ENCODE measurements around the gene MEF2A.

Gene MEF2A

GRCh38 chr15:99564221-99565048 is 1.3 kb upstream of the MEF2A start:
- DNase-seq (ENCODE audit: low spot score): peak; percentile 80

- DNase-seq (ENCODE audit: low spot score): peak; percentile 67
These were observed 810 bp upstream of the MEF2A start for GRCh38 chr15:99565049-99565298.

DNA sequence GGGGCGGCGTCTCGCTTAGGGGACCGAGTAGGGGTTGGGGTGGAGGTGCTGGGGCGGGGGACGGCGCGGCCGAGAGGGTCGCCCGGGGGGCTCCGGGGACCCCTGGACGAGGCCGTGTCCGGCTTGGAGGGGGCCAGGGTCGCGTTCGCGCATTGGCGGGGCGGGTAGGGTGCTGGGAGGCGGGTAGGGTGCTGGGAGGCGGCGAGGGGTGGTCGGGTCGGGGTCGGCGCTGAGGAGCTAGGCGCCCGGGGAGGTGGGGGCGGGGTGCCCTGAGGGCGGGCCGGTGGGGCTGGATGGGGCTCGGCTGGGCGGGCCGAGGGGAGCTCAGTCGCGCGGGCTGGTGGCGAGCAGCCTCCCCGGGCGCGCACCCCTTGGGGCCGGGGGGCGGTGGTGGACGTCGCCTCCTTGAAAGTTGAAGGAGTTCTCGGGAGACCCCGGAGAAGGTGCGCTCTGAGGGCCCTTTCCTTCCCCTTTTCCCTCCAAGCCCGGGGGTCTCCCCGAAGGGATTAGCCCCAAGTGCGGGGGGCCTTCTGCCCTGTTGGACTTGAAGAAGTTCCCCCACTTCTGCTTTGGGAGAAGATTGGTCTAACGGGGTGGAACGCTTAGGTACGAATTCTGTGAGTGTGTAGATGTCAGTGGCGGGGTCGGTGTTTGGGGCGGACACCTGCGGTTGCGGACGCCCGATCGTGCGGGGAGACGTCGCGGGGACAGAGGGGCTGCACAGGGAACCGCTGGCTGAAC is 543 bp downstream of the MEF2A start:
- DNase-seq (ENCODE audit: low spot score): peak; percentile 30

GRCh38 chr15:99568625-99569352 is 3.0 kb downstream of the MEF2A start:
- DNase-seq (ENCODE audit: low spot score): no peak

- no peak for DNase-seq (ENCODE audit: low spot score)
These were observed 5.5 kb downstream of the MEF2A start for GRCh38 chr15:99571299-99571698.

GRCh38 chr15:99574048-99574447 is 8.3 kb downstream of the MEF2A start:
- no peak for DNase-seq (ENCODE audit: low spot score)

DNA sequence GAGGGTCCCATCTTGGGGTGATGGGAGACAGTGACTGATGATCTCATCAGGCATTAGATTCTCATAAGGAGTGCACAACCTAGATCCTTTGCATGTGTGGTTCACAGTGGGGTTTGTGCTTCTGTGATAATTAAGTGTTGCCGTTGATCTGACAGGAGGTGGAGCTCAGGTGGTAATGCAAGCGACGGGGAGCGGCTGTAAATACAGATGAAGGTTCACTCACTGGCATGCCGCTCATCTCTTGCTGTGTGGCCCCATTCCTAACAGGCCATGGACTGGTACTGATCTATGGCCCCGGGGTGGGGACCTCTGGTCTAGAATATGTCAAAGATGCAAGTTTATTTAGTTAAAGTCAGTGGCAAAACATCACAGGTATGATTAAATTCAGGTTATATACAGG is 8.7 kb downstream of the MEF2A start:
- DNase-seq (ENCODE audit: low spot score): no peak

DNA sequence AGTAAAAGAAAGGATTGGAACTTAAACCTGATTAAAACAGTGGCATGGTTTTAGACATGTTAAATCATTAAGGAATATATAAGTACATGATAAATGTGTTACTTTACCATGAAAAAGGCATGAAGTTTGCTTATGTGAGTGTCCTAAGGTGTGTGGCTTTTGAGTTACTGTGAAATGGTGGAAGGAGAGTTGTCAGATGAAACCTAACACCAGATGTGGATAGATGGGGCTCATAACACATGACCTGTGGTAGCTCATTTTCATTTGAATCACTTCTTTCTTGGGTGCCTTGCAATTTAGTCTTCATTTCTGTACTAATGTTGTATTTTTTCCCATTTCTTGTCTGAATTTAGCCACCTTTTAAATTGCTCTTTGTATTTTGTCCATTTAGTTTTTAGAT is 13.0 kb downstream of the MEF2A start:
- DNase-seq (ENCODE audit: low spot score): no peak

DNA sequence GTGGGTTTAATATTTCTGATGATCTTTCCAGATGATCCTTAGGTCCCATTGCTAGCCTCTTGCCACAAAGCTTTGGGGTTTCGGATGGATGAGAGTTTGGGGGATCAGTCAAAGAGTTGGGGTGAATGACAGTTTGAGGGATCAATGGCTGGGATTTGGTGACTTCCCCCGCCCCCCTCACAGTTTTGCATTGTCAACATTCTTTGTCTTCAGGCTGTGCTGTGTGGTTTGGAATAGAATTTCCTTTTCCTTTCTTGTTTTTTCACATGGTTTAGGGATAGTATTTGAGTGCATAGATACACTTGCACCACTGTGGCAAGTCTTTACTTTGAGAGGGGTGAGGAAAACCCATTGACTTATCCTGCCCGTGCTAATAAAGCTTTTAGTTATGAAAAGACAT is 14.3 kb downstream of the MEF2A start:
- DNase-seq (ENCODE audit: low spot score): no peak

GRCh38 chr15:99582508-99582960 is 16.8 kb downstream of the MEF2A start:
- no peak for DNase-seq (ENCODE audit: low spot score)

DNA sequence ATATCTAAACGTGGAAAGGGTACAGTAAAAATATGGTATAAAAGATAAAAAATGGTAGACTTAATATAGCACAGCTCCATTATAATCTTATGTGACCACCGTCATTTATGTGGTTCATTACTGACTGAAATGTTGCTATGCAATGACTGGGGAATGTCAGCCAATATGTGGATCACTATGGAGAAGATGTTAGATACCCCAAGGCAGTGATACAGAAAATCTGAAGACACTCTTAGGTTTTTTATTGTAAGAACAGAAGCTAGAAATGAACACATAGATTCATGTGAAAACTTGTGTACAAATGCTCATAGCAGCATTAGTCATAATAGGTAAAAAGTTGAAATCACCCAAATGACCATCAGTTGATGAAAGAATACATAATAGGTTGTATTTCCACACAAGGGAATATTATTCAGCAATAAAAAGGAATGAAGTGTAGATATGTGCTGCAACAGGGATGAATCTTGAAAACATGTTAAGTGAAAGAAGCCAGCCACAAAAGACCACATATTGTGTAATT is 18.4 kb downstream of the MEF2A start:
- DNase-seq (ENCODE audit: low spot score): no peak

DNA sequence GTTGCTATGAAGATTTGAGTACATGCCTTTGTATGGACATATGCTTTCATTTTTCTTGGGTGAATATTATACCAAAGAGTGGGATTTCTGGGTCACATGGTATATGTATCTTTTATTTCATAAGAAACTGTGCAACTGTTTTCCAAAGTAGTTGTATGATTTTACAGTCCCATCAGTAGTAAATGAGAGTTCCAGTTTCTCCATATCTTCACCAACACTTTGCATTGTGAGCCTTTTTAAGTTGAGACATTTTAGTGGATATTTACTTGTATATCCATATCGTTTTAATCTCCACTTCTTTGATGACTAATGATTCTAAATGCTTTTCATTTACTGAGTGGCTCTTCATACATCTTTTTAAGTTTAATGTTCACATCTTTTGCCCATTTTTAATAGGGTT is 20.3 kb downstream of the MEF2A start:
- DNase-seq (ENCODE audit: low spot score): no peak

GRCh38 chr15:99589801-99590200 is 24.0 kb downstream of the MEF2A start:
- DNase-seq (ENCODE audit: low spot score): no peak

DNA sequence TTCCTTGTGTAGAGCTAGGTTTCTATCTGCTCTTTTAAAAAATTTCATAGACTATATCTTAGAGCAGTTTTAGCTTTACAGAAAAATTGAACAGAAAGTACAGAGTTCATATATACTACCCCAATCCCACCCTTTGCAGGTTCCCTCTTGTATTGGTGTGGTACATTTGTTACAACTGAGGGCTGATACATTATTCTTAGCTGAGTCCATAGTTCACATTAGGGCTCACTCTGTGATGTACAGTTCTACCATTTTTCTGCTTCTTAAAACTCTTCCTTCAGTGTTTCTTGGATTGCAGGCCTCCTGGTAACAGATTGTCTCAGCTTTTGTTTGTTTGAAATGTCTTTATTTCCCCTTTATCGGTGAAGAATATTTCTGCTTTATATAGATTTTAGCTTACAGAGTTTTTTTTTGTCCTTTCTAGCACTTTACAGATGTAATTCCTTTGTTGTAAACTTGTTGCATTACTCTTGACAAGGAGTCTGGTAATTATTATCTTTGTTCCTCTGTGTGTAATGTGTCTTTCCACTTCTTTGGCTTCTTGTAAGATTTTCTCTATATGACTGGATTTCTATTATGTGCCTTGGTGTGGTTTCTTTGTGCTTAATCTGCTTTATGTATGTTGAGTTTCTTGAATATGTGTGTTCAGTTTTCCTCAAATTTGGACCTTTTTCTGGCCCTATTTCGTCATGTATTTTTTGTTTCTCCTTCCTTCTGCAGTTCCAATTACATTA is 25.3 kb downstream of the MEF2A start:
- DNase-seq (ENCODE audit: low spot score): no peak

GRCh38 chr15:99592145-99592791 is 26.5 kb downstream of the MEF2A start:
- DNase-seq (ENCODE audit: low spot score): no peak

- DNase-seq (ENCODE audit: low spot score): no peak
These were observed 27.3 kb downstream of the MEF2A start for GRCh38 chr15:99593070-99593469.

- no peak for DNase-seq (ENCODE audit: low spot score)
These were observed 29.1 kb downstream of the MEF2A start for GRCh38 chr15:99594916-99595315.

GRCh38 chr15:99598296-99598695 is 32.5 kb downstream of the MEF2A start:
- no peak for DNase-seq (ENCODE audit: low spot score)

- DNase-seq (ENCODE audit: low spot score): no peak
These were observed 38.0 kb downstream of the MEF2A start for GRCh38 chr15:99603828-99604227.

DNA sequence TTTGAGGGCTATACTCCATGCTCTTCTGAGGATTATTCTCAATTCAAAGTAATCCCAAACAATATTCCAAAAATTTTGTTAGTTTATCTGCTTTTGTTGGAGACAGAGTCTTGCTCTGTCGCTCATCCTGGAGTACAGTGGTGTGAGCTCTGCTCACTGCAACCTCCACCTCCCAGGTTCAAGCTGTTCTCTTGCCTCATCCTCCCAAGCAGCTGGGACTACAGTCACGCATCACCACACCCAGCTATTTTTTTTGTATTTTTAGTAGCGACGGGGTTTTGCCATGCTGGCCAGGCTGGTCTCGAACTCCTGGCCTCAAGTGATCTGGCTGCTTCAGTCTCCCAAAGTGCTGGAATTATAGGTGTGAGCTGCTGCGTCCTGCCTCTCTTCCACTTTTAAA is 39.1 kb downstream of the MEF2A start:
- no peak for DNase-seq (ENCODE audit: low spot score)

- DNase-seq (ENCODE audit: low spot score): no peak
These were observed 39.7 kb downstream of the MEF2A start for GRCh38 chr15:99605490-99605931.

Data from pons (tissue), 1 donor.